OCI-LY3 (cell line): ENCODE results near the gene AGBL1.

Experiments
- H2AFZ ChIP-seq: fragments of 200-600, 300-600 bp; shearing (Covaris generic); 2 replicates; pipeline ENCODE4 v1.6.0; 2014; ENCODE audit warnings: antibody characterized with exemption, low read depth, low read length
- H3K27ac ChIP-seq: fragments of 200-600, 300-600 bp; sonication (generic); 2 replicates; pipeline ENCODE4 v1.5.1; 2014; ENCODE audit warnings: mild to moderate bottlenecking, low read length, moderate library complexity, mixed read lengths
- H3K27me3 ChIP-seq: fragments of 200-600, 300-600 bp; sonication (generic); 2 replicates; pipeline ENCODE4 v1.6.1; 2014; ENCODE audit warnings: low read depth, low read length, mixed read lengths
- H3K36me3 ChIP-seq: fragments of 200-600, 300-600 bp; sonication (generic); replicated peaks from 2 replicates; pipeline ENCODE3; 2014; ENCODE audit warnings: low read depth, low read length, mixed read lengths
- H3K4me1 ChIP-seq: fragments of 300-600, 200-600 bp; sonication (generic); 2 replicates; pipeline ENCODE4 v1.6.1; 2014; ENCODE audit warnings: low read length, mixed read lengths
- H3K4me2 ChIP-seq: fragments of 200-600, 300-600 bp; sonication (generic); 2 replicates; pipeline ENCODE4 v1.6.1; 2014; ENCODE audit warnings: low read length, mixed read lengths
- H3K4me3 ChIP-seq: fragments of 300-600, 200-600 bp; sonication (generic); 2 replicates; pipeline ENCODE4 v1.5.1; 2014; ENCODE audit warnings: antibody characterized with exemption, mild to moderate bottlenecking, low read length, moderate library complexity
- H3K79me2 ChIP-seq: fragments of 300-600, 200-600 bp; shearing (Covaris generic); 2 replicates; pipeline ENCODE4 v1.6.1; 2014; ENCODE audit warnings: mild to moderate bottlenecking, low read length, mixed read lengths
- H3K9ac ChIP-seq: fragments of 300-600, 200-600 bp; shearing (Covaris generic); 2 replicates; pipeline ENCODE4 v1.6.0; 2014; ENCODE audit warnings: mild to moderate bottlenecking, low read length, moderate library complexity
- H3K9me3 ChIP-seq: fragments of 200-600, 300-600 bp; shearing (Covaris generic); 2 replicates; pipeline ENCODE4 v1.6.1; 2014; ENCODE audit warnings: low read length, mixed read lengths; ENCODE audit not compliant: insufficient read depth
- H4K20me1 ChIP-seq: fragments of 200-600, 300-600 bp; sonication (generic); 2 replicates; pipeline ENCODE4 v1.6.1; 2016; ENCODE audit warnings: low read length, mixed read lengths; ENCODE audit not compliant: insufficient read depth
- EZH2phosphoT487 ChIP-seq: fragments of 200-600 bp; shearing (Covaris generic); IDR thresholded peaks from 2 replicates; pipeline ENCODE4 v1.6.1; 2018; ENCODE audit warnings: antibody characterized with exemption, mixed run types, low read depth
- TF ChIP-seq, protein P1 (sequence below): fragments of 200-600, 300-600 bp; sonication (generic); IDR thresholded peaks from 2 replicates; pipeline ENCODE4 v1.5.1; 2014; ENCODE audit warnings: antibody characterized with exemption, low read length, low read depth

The AGBL1 gene

DNA sequence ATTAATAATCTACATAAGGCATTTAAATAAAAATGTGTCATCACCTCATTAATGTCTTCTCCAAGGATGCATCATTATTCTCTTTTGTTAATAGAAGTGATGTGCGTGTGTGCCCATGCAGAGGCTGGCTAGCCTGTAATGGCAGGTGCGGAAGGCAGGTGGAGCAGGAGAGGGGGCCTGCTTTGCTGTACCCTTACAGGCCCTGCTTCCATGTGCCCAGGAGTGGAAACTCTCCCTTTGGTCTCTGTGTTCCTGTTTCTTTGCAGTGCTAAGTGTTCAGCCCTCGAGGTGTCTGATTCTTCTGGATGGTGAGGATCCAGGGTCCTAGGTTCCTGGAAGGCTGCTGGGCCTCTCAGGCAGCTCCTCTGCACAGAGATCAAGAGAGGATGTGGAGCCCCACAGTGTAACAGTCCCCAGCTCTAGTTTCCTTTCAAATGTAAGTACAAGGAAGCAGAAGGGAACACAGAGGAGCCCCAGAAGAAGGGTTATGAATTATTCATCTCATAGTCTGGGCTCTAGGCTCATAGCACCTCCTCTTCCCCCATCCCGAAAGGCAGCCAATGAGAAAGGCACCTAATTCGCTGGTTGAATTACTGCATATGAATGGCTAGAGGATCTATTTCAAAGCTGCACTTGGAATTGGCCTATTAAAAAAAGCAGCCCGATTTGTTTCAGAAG lies 39.2 kb upstream of the AGBL1 start:
- no peaks in the 10 kb centered on the region for H4K20me1 ChIP-seq
- TF ChIP-seq EZH2phosphoT487 = no peak
- TF ChIP-seq, protein P1, sequence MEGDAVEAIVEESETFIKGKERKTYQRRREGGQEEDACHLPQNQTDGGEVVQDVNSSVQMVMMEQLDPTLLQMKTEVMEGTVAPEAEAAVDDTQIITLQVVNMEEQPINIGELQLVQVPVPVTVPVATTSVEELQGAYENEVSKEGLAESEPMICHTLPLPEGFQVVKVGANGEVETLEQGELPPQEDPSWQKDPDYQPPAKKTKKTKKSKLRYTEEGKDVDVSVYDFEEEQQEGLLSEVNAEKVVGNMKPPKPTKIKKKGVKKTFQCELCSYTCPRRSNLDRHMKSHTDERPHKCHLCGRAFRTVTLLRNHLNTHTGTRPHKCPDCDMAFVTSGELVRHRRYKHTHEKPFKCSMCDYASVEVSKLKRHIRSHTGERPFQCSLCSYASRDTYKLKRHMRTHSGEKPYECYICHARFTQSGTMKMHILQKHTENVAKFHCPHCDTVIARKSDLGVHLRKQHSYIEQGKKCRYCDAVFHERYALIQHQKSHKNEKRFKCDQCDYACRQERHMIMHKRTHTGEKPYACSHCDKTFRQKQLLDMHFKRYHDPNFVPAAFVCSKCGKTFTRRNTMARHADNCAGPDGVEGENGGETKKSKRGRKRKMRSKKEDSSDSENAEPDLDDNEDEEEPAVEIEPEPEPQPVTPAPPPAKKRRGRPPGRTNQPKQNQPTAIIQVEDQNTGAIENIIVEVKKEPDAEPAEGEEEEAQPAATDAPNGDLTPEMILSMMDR = no peak
- no peak overlapping the region for H3K4me3 ChIP-seq
- no peak overlapping the region for H3K4me2 ChIP-seq
- no peak overlapping the region for H3K27ac ChIP-seq
- no peaks in the 10 kb centered on the region for H3K9me3 ChIP-seq
- no peak overlapping the region for H3K9ac ChIP-seq
- H3K4me1 ChIP-seq = no peaks in the 10 kb centered on the region
- H3K79me2 ChIP-seq = no peaks in the 10 kb centered on the region
- H2AFZ ChIP-seq = no peak overlapping the region
- H3K36me3 ChIP-seq = no peaks in the 10 kb centered on the region
- peaks cover 24% of the 10 kb centered on the region for H3K27me3 ChIP-seq

DNA sequence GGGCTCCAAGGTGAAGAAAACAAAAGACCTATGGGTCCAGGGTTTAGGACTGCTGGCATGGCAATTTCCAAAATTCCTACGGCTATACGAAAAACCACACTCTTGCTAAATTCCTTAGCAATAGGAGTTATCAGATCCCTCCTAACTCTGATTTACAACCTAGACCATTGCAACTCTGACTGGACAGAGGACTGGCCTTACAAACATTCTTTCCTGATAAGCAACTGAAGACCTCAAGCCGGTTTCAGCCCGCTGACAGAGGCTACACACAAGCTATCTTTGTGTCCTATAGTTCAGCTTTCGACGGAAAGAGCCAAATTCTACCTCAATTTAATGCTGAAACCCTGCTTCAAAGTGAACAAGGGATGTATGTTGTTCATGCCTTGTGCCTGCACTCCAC lies 38.3 kb upstream of the AGBL1 start:
- Histone ChIP-seq H4K20me1 (no peaks in the 10 kb centered on the region), H3K4me2 (no peak overlapping the region), H3K4me1 (no peaks in the 10 kb centered on the region), H3K27me3 (peaks cover 24% of the 10 kb centered on the region), H2AFZ (no peak overlapping the region), H3K79me2 (no peaks in the 10 kb centered on the region), H3K9ac (no peak overlapping the region), H3K9me3 (no peaks in the 10 kb centered on the region), H3K4me3 (no peak overlapping the region), H3K36me3 (no peaks in the 10 kb centered on the region), H3K27ac (no peak overlapping the region)
- no peak for TF ChIP-seq EZH2phosphoT487
- TF ChIP-seq, protein P1 = no peak

DNA sequence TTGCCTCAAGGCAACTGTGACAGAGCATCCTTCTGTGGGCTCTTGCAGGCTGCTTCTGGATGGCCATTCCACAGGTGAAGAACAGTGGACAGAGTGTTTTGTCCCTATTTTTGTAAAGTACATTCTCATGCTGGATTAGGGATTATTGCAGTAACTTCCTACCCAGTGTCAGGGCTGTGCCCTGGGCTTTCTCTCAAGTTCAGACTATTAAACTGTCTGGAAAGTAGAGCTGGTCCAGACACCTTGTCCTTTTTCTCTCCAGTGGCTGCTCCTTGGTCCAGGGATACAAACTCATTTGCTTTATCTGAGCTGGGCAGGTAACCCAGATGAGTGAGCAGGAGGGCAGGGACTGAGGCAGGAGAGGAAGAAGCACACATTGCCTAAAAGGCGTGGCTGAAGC lies 37.4 kb upstream of the AGBL1 start:
- Histone ChIP-seq H3K4me2 (no peak overlapping the region), H2AFZ (no peak overlapping the region), H3K9me3 (no peaks in the 10 kb centered on the region), H3K9ac (no peak overlapping the region), H3K27me3 (peaks cover 24% of the 10 kb centered on the region), H3K4me1 (no peaks in the 10 kb centered on the region), H3K4me3 (no peak overlapping the region), H3K27ac (no peak overlapping the region), H3K36me3 (no peaks in the 10 kb centered on the region), H3K79me2 (no peaks in the 10 kb centered on the region), H4K20me1 (no peaks in the 10 kb centered on the region)
- TF ChIP-seq, protein P1 = no peak
- no peak for TF ChIP-seq EZH2phosphoT487

DNA sequence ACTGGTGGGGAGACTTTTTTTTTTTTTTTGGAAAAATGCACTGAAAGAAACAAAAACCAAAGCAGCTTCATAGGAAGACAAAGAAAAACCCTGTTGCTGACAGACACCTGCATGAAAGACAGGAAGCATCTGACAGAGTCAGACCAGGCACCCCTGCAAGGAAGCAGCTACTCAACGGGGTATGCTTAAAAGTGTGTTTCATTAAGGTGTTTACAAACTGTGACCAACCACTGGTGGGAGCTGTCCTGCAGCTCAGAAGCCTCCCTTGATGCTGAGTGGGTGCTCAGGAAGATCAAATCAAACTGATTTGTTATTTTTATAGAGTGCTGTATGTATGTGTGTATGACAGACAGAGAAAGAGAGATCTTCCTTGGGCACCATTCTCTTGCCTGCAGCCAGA lies 34.7 kb upstream of the AGBL1 start:
- Histone ChIP-seq H3K4me1 (no peaks in the 10 kb centered on the region), H3K36me3 (no peaks in the 10 kb centered on the region), H3K79me2 (no peaks in the 10 kb centered on the region), H3K27me3 (peaks cover 35% of the 10 kb centered on the region), H4K20me1 (no peaks in the 10 kb centered on the region), H3K4me2 (no peak overlapping the region), H3K4me3 (no peak overlapping the region), H3K27ac (no peak overlapping the region), H3K9ac (no peak overlapping the region), H2AFZ (no peak overlapping the region), H3K9me3 (no peaks in the 10 kb centered on the region)
- TF ChIP-seq, protein P1 = 0 out of 2 replicates have a peak, but pooled peaks have one; percentile 15
- no peak for TF ChIP-seq EZH2phosphoT487
